ENCODE data around the gene TRIM15. TPM values are rescaled to one million over a fixed set of nuclear protein-coding genes. Genes with fewer than 3 reads are reported as not detected.
"Not testable (repeated sequence)": the region's sequence is repeated elsewhere in the genome, so short reads cannot be mapped to it uniquely, and the experiment has no call there.

TRIM15 gene
- total RNA-seq, 1 donor from 2014 or later, result not detected

- ATAC-seq (no peak), DNase-seq (no peak)
- intact Hi-C loops (cut with micrococcal nuclease), result no loop called here
Measured at GRCh38 chr6:30214657-30214982, 51.3 kb downstream of the TRIM15 start.

- ATAC-seq (no peak), DNase-seq (no peak)
- intact Hi-C loops (cut with micrococcal nuclease), result no loop called here
Measured at GRCh38 chr6:30216096-30216495, 52.8 kb downstream of the TRIM15 start.

DNA sequence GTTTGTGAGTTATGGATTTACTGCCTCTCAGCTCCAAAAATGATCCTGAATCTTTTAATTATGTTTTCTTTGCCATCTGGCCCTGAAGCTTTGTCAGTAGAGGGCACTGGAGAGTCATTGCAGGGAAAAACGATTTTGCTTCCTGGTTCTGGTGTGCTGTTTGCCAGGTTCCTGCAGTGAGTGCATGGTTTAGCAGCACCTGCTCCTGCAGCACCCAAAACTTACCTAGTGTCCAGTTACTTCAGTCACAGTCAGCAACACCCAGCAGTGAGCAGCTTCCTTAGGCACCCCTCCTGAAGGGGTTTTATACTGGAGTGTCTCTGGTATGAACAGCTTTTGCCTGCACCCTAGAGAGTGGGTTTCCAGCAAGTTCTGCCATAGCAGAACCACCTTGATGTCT lies 55.9 kb downstream of the TRIM15 start:
- ATAC-seq (peak; percentile 29), DNase-seq (no peak)
- intact Hi-C loops (cut with micrococcal nuclease), result no loop called here

DNA sequence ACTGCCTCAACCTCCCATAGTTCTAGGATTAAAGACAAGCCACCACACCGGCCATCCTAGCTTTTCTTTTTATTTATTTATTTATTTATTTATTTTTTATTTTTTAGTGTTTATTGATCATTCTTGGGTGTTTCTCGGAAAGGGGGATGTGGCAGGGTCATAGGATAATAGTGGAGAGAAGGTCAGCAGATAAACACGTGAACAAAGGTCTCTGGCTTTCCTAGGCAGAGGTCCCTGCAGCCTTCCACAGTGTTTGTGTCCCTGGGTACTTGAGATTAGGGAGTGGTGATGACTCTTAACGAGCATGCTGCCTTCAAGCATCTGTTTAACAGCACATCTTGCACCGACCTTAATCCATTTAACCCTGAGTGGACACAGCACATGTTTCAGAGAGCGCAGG lies 58.0 kb downstream of the TRIM15 start:
- ATAC-seq, result not testable (repeated sequence)

DNA sequence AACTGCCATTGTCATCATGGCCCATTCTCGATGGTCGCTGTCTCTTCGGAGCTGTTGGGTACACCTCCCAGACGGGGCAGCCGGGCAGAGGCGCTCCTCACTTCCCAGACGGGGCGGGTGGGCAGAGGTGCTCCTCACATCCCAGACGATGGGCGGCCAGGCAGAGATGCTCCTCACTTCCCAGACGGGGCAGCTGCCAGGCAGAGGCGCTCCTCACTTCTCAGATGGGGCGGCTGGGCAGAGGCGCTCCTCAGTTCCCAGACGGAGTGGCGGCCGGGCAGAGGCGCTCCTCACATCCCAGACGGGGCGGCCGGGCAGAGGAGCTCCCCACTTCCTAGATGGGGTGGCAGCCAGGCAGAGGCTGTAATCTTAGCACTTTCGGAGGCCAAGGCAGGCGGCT lies 58.6 kb downstream of the TRIM15 start:
- DNase-seq; ATAC-seq; intact Hi-C loops (cut with micrococcal nuclease): not testable (repeated sequence)

More for the DNA sequence above, 58.0 kb downstream of the TRIM15 start:
- intact Hi-C loops (cut with micrococcal nuclease); DNase-seq: not testable (repeated sequence)

Other genes with a start within 250 kb of the TRIM15 start
- gene HLA-A, start 221.0 kb upstream of the TRIM15 start, total RNA-seq, result 256 TPM
- 16.1 TPM for gene POLR1H, start 102.3 kb upstream of the TRIM15 start, total RNA-seq
- 44.1 TPM for gene PPP1R11, start 96.3 kb upstream of the TRIM15 start, total RNA-seq
- not detected for gene RNF39, start 87.8 kb upstream of the TRIM15 start, total RNA-seq
- gene TRIM31, start 50.5 kb upstream of the TRIM15 start, total RNA-seq, result not detected
- not detected for gene TRIM40, start 27.4 kb upstream of the TRIM15 start, total RNA-seq
- gene TRIM10, start 2.3 kb upstream of the TRIM15 start, total RNA-seq, result not detected
- 21.9 TPM for gene TRIM26, start 49.9 kb downstream of the TRIM15 start, total RNA-seq
- 9.0 TPM for gene TRIM39, start 163.4 kb downstream of the TRIM15 start, total RNA-seq
- gene RPP21, start 181.6 kb downstream of the TRIM15 start, total RNA-seq, result 25.5 TPM

All from left ventricle myocardium superior (tissue), 1 donor.